ENCODE measurements around the gene LRFN2.

Gene LRFN2

GRCh38 chr6:40342723-40343122 is 244.4 kb downstream of the LRFN2 start:
- DNase-seq = no peak

DNA sequence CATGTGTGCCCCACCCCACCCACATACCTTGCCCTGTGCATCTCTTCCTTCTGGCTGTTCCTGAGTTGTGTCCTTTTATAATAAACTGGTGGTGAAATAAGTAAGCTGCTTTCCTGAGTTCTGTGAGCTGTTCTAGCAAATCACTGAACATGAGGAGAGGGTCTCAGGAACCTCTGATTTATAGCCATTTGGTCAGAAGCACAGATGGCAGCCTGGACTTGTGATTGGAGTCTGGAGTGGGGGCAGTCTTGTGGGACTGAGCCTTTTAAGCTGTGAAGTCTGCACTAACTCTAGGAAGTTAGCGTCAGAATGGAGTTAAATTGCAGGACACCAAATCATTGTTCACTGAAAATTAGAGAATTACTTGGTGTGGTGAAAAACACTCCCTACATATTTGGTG is 245.4 kb downstream of the LRFN2 start:
- no peak for DNase-seq
